ENCODE data around the gene PLXNB2. TPM values are rescaled to one million over a fixed set of nuclear protein-coding genes. Genes with fewer than 3 reads are reported as not detected.

PLXNB2 gene
- polyA plus RNA-seq, 3 donors, result 38.2 to 368 (median 70.5) TPM

DNA sequence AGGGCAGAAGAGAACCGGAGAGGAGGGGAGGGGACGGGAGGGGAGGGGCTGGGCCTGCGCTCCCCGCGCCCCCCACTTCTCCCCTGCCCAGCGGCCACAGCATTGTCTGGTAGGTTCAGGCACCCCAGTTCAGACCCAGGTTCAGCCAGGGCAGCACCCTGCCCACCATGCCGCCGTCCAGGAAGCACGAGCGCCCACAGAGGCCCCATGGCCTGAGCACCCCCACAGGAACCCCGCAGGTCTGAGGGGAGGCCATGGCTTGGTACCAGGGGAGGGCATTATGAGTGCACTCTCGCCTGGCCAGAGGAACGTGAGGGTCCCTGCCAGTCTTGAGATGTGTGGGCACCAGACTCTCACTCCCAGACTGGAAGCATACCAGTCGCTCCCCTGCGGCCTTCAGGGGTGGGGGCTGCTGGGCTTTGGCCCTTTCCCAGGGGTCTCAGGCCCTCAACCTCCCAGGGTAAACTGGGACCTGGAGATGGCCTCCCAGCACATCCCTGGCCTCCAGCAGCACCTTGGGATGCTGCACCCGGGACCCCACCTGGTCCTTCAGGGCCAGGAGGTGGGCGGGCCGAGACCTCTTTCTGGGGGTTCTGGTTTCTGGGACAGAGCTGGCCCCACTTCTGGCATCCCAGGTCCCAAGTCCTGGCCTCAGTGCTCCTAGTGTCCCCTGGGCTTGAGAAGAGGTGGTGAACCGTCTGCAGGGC, 597 bp upstream of the PLXNB2 start:
- Mint-ChIP-seq H3K27ac (peak overlapping the region; percentile 76 to 97 (median 94)), H3K36me3 (peaks cover 0 to 11% of the 10 kb centered on the region in 2 donors), H3K4me3 (peak overlapping the region; percentile 69 to 82), H3K9me3 (peaks cover 0 to 2% (median 0%) of the 10 kb centered on the region in 7 donors), H3K4me1 (peaks cover 40% of the 10 kb centered on the region), H3K27me3 (ENCODE audit: low read depth in 3 of 3) (peaks cover 2% of the 10 kb centered on the region in 3 donors)
- Histone ChIP-seq H3K4me3 (replicated peaks in 1 of 3; ENCODE audit: low read depth in 2 of 3, low read length in 3 of 3) (peak overlapping the region in 2 of 3 experiments; percentile 37 to 70), H2AFZ (ENCODE audit: insufficient read depth, low read depth, low read length, poor library complexity, severe bottlenecking) (no peak overlapping the region), H3K4me1 (ENCODE audit: control insufficient read depth in 1 of 2, insufficient read depth in 2 of 2, low read length in 2 of 2) (peaks cover 49 to 52% of the 10 kb centered on the region in 2 donors), H4K20me1 (ENCODE audit: insufficient read depth, low read length) (peaks cover 37% of the 10 kb centered on the region), H3K79me2 (ENCODE audit: insufficient read depth, low read length) (peaks cover 40% of the 10 kb centered on the region), H3K27ac (ENCODE audit: low read depth in 1 of 2, low read length in 2 of 2) (peak overlapping the region; percentile 83 to 90), H3K9me3 (replicated peaks in 1 of 2; ENCODE audit: control insufficient read depth in 1 of 2, insufficient read depth in 1 of 2, low read length in 2 of 2) (no peaks in the 10 kb centered on the region), H3K36me3 (replicated peaks in 1 of 2; ENCODE audit: control insufficient read depth in 1 of 2, insufficient read depth in 2 of 2, low read length in 2 of 2) (peaks cover 0 to 10% of the 10 kb centered on the region in 2 donors), H3K4me2 (replicated peaks; ENCODE audit: extremely low read depth, low read length, poor library complexity, severe bottlenecking) (peak overlapping the region; percentile 83), H3K9ac (ENCODE audit: insufficient read depth, low read length, poor library complexity, severe bottlenecking) (peak overlapping the region; percentile 65), H3K27me3 (ENCODE audit: control insufficient read depth in 2 of 2, insufficient read depth in 2 of 2, low read length in 2 of 2) (no peaks in the 10 kb centered on the region)
- DNase-seq, result peak in 1 of 3 donors; percentile 27
- WGBS (ENCODE audit: insufficient coverage), result 28% methylated on average over 11 of the region's 19 CpGs
- intact Hi-C loops (cut with micrococcal nuclease), result loop anchor here in 1 of 2 donors (2.0 to 10.0 kb wide), 2 partner anchors 19 to 343 kb away; partner anchors contain the start of genes DENND6B and PIM3
- TF ChIP-seq, protein P1, sequence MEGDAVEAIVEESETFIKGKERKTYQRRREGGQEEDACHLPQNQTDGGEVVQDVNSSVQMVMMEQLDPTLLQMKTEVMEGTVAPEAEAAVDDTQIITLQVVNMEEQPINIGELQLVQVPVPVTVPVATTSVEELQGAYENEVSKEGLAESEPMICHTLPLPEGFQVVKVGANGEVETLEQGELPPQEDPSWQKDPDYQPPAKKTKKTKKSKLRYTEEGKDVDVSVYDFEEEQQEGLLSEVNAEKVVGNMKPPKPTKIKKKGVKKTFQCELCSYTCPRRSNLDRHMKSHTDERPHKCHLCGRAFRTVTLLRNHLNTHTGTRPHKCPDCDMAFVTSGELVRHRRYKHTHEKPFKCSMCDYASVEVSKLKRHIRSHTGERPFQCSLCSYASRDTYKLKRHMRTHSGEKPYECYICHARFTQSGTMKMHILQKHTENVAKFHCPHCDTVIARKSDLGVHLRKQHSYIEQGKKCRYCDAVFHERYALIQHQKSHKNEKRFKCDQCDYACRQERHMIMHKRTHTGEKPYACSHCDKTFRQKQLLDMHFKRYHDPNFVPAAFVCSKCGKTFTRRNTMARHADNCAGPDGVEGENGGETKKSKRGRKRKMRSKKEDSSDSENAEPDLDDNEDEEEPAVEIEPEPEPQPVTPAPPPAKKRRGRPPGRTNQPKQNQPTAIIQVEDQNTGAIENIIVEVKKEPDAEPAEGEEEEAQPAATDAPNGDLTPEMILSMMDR (IDR thresholded peaks at IDR 0.05), result no peak

DNA sequence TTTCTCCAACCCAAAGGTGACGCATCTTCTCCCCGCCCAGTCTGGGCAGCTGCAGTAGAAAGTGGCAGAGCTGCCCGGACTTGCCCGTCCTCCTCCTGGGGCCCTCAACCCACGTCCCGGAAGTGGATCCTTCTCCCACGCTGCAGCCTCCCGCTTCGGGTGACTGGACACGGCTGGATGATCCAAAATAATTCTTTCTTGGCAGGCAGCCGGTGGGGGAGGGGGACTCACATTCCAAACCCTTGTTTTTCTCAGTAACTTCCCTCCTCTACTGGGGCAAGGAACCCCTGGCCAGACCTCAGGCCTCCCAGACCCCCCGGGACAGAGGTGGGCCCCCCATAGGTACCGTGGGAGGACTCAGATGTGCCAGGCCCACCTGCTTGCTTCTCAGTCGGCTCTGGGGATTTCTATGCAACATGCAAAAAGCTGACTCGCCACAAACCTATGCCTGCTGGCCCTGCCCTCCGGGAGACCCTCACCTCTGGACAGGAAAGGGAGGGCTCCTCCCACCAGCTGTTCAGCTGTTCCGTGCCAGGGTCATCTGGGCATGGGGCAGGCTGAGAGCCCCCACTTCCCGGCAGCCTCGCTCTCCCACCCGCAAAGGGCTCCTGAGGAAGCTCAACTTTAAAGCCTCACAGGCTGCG, 1.4 kb downstream of the PLXNB2 start:
- Histone ChIP-seq H3K9me3 (replicated peaks in 1 of 2; ENCODE audit: control insufficient read depth in 1 of 2, insufficient read depth in 1 of 2, low read length in 2 of 2) (no peaks in the 10 kb centered on the region), H3K27me3 (ENCODE audit: control insufficient read depth in 2 of 2, insufficient read depth in 2 of 2, low read length in 2 of 2) (no peaks in the 10 kb centered on the region), H3K4me2 (replicated peaks; ENCODE audit: extremely low read depth, low read length, poor library complexity, severe bottlenecking) (peak overlapping the region; percentile 93), H4K20me1 (ENCODE audit: insufficient read depth, low read length) (peaks cover 57% of the 10 kb centered on the region), H3K4me1 (ENCODE audit: control insufficient read depth in 1 of 2, insufficient read depth in 2 of 2, low read length in 2 of 2) (peaks cover 67 to 72% of the 10 kb centered on the region in 2 donors), H2AFZ (ENCODE audit: insufficient read depth, low read depth, low read length, poor library complexity, severe bottlenecking) (no peak overlapping the region), H3K27ac (ENCODE audit: low read depth in 1 of 2, low read length in 2 of 2) (peak overlapping the region; percentile 97 to 100), H3K9ac (ENCODE audit: insufficient read depth, low read length, poor library complexity, severe bottlenecking) (peak overlapping the region; percentile 94), H3K4me3 (replicated peaks in 1 of 3; ENCODE audit: low read depth in 2 of 3, low read length in 3 of 3) (peak overlapping the region; percentile 90 to 100 (median 92)), H3K79me2 (ENCODE audit: insufficient read depth, low read length) (peaks cover 60% of the 10 kb centered on the region), H3K36me3 (replicated peaks in 1 of 2; ENCODE audit: control insufficient read depth in 1 of 2, insufficient read depth in 2 of 2, low read length in 2 of 2) (peaks cover 4 to 10% of the 10 kb centered on the region in 2 donors)
- Mint-ChIP-seq H3K27me3 (ENCODE audit: low read depth in 3 of 3) (peaks cover 0 to 3% (median 2%) of the 10 kb centered on the region in 3 donors), H3K36me3 (peaks cover 4 to 19% of the 10 kb centered on the region in 2 donors), H3K9me3 (peaks cover 0 to 2% (median 0%) of the 10 kb centered on the region in 7 donors), H3K4me1 (peaks cover 59% of the 10 kb centered on the region), H3K4me3 (peak overlapping the region; percentile 96), H3K27ac (peak overlapping the region; percentile 97 to 100 (median 100))
- intact Hi-C loops (cut with micrococcal nuclease), result loop anchor here in 1 of 2 donors (10.0 kb wide), 1 partner anchor 341 kb away; the partner anchor contains the start of gene PIM3
- DNase-seq, result peak; percentile 88 to 93 (median 90)
- WGBS (ENCODE audit: insufficient coverage), result 4% methylated on average over 11 of the region's 21 CpGs
- TF ChIP-seq, protein P1 (IDR thresholded peaks at IDR 0.05), result no peak
